ENCODE data around the gene LPXN. TPM values are rescaled to one million over a fixed set of nuclear protein-coding genes. Genes with fewer than 3 reads are reported as not detected.
A peak's percentile ranks its signal among the peaks of the same experiment; 100 is the strongest.

LPXN gene
- total and polyA plus RNA-seq, 7 donors = 0.73 to 4.7 (median 2.8) TPM

- DNase-seq (no peak), ATAC-seq (peak in 2 of 4 donors; percentile 36 to 37)
- intact Hi-C loops (cut with DNase I) = loop anchor here in 1 of 2 donors (5.0 kb wide), 1 partner anchor 36 kb away; no protein-coding TSS in a partner anchor
- 80 to 84% (median 81%) methylated on average over 4 of the region's 4 CpGs for WGBS, 3 donors
- no peak overlapping the region for H3K4me3 ChIP-seq
- peak overlapping the region; percentile 54 for H3K27ac ChIP-seq
- TF ChIP-seq CTCF (IDR thresholded peaks at IDR 0.05) = no peak
- no peaks in the 10 kb centered on the region for H3K27me3 ChIP-seq (ENCODE audit: insufficient read depth in 3 of 3, low read length in 2 of 3)
- H3K4me1 ChIP-seq = peaks cover 22% of the 10 kb centered on the region
- peaks cover 18 to 99% of the 10 kb centered on the region in 2 donors for H3K36me3 ChIP-seq (ENCODE audit: insufficient read depth in 1 of 2, low read depth in 1 of 2)
- no peaks in the 10 kb centered on the region for H3K9me3 ChIP-seq
Measured at GRCh38 chr11:58617976-58618557, 42.4 kb upstream of the LPXN start.

- Histone ChIP-seq H3K9me3 (no peaks in the 10 kb centered on the region), H3K4me3 (no peak overlapping the region), H3K36me3 (ENCODE audit: insufficient read depth in 1 of 2, low read depth in 1 of 2) (peaks cover 23 to 99% of the 10 kb centered on the region in 2 donors), H3K27ac (peak overlapping the region; percentile 54), H3K4me1 (peaks cover 22% of the 10 kb centered on the region), H3K27me3 (ENCODE audit: insufficient read depth in 3 of 3, low read length in 2 of 3) (no peaks in the 10 kb centered on the region)
- ATAC-seq (peak; percentile 81 to 96 (median 92)), DNase-seq (peak; percentile 73 to 75)
- no peak for TF ChIP-seq CTCF (IDR thresholded peaks at IDR 0.05)
- 17 to 34% (median 29%) methylated on average over 4 of the region's 4 CpGs for WGBS, 3 donors
- intact Hi-C loops (cut with DNase I) = loop anchor here in 1 of 2 donors (5.0 kb wide), 1 partner anchor 34 kb away; no protein-coding TSS in a partner anchor
Measured at GRCh38 chr11:58616594-58616993, 40.9 kb upstream of the LPXN start.

GRCh38 chr11:58615559-58615958 is 39.9 kb upstream of the LPXN start:
- TF ChIP-seq CTCF (IDR thresholded peaks at IDR 0.05) = no peak
- H3K4me3 ChIP-seq = no peak overlapping the region
- ATAC-seq = no peak
- WGBS, 3 donors = 86 to 94% (median 91%) methylated on average over 1 of the region's 1 CpG
- intact Hi-C loops (cut with DNase I) = loop anchor here in 1 of 2 donors (5.0 kb wide), 1 partner anchor 33 kb away; no protein-coding TSS in a partner anchor
- H3K4me1 ChIP-seq = peaks cover 22% of the 10 kb centered on the region
- H3K36me3 ChIP-seq (ENCODE audit: insufficient read depth in 1 of 2, low read depth in 1 of 2) = peaks cover 23 to 99% of the 10 kb centered on the region in 2 donors
- no peaks in the 10 kb centered on the region for H3K9me3 ChIP-seq
- no peak for DNase-seq
- H3K27ac ChIP-seq = peak overlapping the region; percentile 54
- no peaks in the 10 kb centered on the region for H3K27me3 ChIP-seq (ENCODE audit: insufficient read depth in 3 of 3, low read length in 2 of 3)

- no peaks in the 10 kb centered on the region for H3K27me3 ChIP-seq (ENCODE audit: insufficient read depth in 3 of 3, low read length in 2 of 3)
- 85 to 93% (median 88%) methylated on average over 2 of the region's 2 CpGs for WGBS, 3 donors
- peaks cover 19 to 85% of the 10 kb centered on the region in 2 donors for H3K36me3 ChIP-seq (ENCODE audit: insufficient read depth in 1 of 2, low read depth in 1 of 2)
- intact Hi-C loops (cut with DNase I) = no loop called here
- no peaks in the 10 kb centered on the region for H3K9me3 ChIP-seq
- H3K4me3 ChIP-seq = no peak overlapping the region
- H3K4me1 ChIP-seq = peaks cover 15% of the 10 kb centered on the region
- DNase-seq (no peak), ATAC-seq (no peak)
- TF ChIP-seq CTCF (IDR thresholded peaks at IDR 0.05) = no peak
- no peak overlapping the region for H3K27ac ChIP-seq
Measured at GRCh38 chr11:58613228-58613627, 37.6 kb upstream of the LPXN start.

All from psoas muscle (tissue), 8 donors.